ENCODE measurements around the gene MAP4K3.
A peak's percentile ranks its signal among the peaks of the same experiment; 100 is the strongest.

The MAP4K3 gene

DNA sequence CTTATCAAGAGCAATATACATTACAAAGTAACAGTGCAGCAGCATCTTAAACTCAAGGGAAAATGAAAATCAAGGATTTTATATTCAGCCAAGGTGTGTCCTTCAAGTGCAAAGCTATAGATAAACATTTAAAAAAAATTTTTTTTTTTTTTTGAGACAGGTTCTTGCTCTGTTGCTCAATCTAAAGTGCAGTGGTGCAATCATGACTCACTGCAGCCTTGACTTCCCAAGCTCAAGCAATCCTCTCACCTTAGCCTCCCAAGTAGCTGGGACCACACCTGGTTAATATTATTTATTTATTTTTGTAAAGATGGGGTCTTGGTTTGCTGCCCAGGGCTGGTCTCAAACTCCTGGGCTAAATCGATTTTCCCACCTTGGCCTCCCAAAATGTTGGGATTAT, 202.3 kb downstream of the MAP4K3 start:
- DNase-seq: no peak

DNA sequence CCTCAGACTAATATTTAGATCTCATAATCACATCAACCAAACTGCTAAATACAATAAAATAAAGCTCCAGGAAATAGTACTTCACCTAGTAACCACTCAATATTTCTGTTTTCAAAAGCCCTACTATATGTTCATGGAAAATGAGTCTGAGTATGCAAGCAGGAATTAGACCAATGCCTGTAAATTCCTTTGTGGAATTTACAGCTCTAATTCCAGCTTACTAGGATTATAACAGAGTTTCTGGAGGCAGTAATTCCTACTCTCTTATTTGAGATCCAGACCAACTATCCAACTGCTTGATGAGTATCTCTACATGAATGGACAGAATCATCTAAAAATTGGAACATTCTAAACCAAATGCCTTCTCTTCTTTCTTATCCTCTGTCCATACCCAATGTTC, 204.9 kb downstream of the MAP4K3 start:
- DNase-seq: no peak

DNA sequence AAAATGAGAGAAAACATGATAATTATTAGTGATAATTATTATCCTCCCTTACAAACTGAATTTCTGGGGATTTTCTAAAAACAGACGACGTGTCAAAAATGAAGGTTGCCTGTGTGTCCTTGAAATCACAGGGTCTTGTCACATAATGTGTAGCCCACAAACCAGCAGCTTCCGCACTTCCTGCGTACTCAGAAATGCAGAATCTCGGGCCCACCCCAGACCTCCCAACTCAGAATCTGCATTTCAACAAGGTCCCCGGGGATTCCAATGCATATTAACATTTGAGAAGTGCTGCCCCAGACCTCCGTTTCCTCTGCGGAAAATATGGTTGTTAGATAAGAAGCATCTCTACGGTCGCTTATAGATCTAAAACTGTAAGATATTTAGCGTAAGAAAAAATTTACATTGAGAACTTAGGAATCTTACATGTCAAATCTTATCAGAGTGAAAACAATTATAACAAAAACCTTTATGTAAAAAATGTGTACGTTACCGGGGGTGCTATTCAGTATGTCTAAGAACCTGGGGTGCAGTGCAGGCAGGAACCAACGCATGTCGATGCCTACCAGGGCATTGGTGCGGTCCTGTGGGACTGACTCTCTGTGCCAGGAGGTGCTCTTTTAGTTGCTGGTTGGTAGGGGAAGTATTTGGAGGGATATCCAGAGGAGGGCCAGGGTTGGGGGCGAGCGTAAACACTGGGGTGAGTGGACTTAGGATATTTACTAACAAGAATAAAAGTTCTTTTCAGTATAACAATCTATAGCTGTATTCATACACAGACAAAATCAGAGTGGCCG, 208.5 kb downstream of the MAP4K3 start:
- no peak for DNase-seq

DNA sequence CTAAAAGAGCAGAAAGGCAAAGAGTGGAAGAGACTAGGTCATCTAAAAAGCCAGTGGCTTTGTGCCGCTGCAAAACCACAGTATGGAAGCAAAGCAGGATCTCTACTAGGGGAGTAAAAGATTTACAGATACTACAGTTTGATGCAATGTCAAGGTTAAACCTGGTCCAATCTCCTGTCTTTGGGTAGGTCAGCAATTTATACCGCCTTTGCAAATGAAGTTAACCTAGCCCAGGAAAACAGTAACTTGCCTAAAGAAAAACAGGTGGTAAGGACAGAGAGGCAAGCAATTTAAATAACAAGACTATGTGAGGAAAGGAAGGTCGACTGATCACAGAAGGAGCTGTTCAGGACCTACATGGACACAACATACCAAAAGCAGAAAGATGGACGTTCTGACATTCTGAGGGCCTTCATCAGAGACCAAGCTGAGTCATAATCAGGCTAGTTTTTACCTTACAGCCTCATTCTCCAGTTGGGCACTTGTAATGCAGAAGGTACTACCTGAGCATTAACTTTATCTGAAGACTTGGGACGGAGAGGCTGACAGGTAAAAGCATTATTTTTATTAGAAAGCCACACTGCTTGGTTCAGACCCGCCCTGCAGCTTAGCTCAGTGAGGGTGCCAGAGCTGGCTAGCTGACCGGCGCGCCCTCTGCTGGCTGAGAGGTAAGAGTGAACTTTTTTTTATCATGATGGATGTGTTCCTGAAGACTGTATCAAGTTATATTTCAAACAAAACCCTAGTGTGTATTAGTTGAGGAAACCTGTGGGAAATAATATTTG, 209.3 kb downstream of the MAP4K3 start:
- peak in 1 of 2 experiments; percentile 72 for DNase-seq

DNA sequence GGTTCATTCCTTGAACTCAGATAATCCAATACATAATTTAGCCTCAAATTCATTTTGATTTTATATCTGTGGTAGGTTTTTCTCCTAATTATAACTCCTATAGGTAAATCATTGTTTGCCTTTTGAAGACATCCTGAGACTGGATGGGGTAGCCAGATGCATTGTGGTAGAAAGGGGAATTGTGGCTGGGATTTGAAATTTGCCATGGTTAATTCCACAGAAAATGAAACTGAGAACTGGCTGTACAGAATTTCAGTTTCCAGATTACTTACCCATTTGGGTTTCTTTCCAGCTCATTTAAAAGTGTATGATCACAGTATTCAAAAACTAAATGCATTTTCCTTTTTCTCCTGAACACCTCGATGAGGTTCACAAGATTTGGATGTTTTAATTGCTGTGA, 211.5 kb downstream of the MAP4K3 start:
- DNase-seq: no peak

DNA sequence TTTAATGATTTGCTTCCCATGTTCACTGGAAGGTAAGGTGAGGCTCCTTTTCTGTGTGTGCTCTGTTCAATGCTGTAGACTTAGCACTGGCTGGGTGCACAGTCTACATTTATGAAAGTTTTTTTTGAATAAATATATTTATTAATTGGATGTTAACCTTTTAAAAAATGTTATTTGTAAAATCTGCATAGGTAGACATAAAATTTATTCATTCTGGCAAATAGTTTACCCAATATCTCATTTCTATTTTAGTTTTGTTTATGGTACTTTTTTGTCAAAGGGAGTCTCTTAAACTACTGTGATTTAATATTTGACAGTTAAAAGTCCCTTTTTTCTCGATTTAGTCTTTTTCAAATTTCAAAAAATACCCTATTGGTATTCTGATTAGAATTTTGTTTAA, 213.2 kb downstream of the MAP4K3 start:
- DNase-seq: no peak

DNA sequence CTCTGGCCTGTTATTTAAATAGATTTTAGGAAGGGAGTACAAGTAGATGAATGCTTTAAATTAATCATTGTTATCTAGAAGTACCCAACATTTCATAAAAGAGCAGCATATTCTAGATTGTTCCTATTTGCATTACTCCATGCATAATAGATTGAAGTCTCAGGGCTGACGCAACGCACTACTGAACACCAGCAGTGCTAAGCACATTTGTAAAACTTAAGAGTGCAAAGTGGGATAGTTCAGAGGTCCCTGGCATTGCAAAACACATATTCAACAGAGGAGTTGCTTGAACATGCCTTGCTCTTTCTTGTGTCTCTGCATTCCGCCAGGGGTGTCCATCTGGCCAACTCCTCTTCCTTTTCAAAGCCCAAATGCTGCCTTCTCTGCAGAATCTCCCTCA, 215.6 kb downstream of the MAP4K3 start:
- DNase-seq: no peak

DNA sequence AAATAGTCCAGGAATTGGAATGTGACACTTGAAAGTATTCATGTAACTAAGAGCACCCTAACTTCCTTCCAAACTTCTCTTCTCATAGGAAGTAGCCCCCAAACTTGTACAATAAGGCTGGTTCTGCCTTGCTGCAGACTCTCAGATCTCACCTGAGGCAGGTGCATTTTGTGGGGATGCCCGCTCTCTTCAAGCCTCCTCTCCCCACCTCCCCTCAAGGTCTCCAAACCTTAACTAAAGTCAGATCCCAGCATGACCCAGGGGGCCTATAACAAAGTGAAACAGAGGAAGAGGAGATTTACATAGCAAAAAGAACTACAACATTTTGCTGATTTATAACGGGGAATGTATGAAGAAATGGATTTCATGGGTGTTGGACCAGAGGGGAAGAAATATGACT, 216.9 kb downstream of the MAP4K3 start:
- no peak for DNase-seq

DNA sequence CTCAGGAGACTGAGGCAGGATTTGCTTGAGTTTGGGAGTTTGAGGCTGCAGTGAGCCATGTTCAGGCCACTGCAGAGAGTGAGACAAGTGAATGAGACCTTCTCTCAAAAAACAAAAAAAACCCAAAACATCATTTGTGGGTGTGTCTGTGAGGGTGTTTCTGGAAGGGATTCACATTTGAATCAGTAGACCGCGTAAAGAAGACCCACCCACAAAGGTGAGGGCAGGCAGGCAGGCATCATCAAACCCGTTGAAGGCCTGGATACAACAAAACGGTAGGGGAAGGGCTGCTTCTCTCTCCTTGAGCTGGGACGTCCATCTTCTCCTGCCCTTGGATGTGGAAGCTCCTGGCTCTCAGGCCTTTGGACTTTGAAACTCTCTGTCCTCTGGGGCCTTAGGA, 218.7 kb downstream of the MAP4K3 start:
- DNase-seq: no peak

DNA sequence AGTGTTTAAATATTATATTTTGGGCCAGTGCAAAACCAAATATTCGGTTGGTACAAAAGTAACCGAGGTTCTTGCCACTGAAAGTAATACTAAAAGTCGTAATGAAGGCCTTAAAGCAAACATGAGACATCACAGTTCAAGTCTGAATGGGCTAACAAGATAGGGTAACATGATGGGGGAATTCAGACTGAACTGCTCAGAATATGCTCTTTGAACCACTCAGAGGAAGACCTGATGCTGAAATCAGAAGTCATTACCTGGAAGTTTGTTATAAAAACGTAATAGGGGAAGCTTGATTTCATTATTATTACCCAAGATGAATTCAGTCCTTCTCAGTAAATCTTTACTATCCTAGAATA, 219.9 kb downstream of the MAP4K3 start:
- no peak for DNase-seq

DNA sequence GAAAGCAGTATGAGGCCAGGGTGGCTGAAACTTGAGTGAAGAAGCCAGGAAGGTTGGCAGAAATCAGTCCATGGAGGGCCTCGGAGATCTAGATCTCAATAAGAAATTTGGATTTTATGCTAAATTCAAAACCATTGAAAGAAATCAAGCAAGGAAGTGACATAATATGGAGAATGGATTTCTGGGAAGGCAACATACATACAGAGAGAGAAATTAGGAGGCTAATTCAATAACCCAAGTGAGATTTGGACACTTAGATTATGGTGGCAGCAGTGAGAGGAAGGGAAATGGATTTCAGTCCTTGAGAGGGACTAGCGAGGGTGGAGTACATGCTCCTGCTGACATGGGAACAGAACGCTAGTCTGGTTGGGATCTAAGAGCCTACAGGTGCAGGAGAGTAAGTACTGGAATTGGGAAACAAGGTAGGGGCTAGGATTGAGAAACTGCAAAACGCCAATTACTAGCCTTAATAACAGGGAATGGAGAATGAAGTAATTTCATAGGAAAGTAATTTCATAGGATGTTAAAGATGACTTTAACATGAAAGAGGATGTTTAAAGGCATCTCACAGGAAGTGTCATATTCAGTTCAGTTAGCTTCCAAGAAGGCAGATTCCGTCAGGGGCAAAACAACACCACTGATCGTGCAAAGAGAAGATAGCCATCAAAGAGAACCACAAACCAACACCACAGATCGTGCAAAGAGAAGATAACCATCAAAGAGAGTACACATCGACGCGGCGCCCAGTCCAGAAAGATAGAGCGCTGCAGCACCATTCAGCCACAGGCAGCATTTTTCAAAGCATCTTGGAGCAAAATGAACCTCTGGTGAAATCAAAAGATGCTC, 220.5 kb downstream of the MAP4K3 start:
- no peak for DNase-seq

DNA sequence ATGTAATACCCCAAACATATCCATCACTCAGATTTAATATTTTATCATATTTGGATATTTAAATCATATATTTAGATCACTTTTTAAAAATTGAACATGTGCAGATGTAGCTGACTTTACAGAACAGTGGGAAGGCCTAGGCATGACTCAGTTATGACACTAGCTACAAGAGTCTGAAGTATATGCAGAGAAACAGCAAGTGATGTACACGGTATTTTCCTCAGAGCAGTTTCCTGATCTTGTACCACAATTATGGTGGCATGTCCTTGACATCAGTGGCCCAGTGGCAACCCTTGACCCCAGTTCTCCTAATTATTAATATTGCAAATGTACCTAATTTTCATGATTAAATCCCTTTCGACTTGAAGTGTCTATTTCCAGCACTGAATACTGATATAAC, 221.5 kb downstream of the MAP4K3 start:
- DNase-seq: no peak

DNA sequence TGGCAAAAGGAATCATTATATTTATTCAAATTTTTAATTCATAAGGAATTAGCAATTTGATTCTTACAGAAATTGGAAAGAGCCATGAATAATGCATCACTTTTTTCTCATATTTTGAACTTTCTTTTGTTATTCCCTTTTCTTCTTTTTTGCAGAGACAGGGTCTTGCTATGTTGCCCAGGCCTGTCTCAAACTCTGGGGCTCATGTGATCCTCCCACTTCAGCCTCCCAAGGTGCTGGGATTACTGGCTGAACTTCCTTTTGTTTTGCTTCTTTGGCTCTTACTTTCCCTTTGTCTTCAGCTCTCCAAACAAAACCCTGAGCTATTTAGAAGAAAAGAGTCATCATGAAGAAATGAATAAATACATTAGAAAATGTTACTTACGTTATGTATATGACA, 224.1 kb downstream of the MAP4K3 start:
- no peak for DNase-seq

DNA sequence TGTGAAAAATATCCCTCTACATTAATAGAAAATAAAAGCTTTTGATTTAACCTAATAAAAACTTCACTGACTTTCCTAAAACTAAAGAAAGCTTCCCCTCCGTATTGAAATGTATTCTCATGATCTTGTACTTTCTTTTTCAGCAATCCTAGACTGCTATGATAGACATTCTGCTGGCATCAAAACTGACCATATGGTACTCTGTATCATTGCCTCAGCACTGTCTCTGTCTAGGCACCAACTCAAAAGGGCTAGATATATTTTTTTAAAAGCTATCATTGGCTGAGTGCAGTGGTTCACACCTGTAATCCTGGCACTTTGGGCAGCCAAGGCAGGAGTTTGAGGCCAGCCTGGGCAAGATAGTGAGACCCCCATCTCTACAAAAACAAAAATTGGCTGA, 226.2 kb downstream of the MAP4K3 start:
- DNase-seq: no peak

DNA sequence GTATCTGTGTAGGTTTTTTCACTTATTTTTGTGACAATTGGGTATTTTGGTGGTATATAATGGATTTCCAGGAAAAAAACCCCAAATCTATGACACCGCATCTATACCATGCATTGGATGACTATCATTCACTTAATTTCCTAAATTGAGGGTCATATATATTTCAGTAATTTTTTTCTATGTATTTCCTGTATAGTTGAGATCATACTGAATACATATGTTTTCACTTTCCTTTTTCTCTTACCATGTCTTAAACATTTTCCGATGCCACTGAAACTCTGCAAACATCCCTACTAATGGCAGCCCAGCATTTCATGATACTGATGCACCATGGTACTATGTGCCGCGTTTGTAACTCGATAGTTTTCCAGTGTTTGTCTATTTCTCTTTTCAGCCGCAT, 233.7 kb downstream of the MAP4K3 start:
- no peak for DNase-seq

DNA sequence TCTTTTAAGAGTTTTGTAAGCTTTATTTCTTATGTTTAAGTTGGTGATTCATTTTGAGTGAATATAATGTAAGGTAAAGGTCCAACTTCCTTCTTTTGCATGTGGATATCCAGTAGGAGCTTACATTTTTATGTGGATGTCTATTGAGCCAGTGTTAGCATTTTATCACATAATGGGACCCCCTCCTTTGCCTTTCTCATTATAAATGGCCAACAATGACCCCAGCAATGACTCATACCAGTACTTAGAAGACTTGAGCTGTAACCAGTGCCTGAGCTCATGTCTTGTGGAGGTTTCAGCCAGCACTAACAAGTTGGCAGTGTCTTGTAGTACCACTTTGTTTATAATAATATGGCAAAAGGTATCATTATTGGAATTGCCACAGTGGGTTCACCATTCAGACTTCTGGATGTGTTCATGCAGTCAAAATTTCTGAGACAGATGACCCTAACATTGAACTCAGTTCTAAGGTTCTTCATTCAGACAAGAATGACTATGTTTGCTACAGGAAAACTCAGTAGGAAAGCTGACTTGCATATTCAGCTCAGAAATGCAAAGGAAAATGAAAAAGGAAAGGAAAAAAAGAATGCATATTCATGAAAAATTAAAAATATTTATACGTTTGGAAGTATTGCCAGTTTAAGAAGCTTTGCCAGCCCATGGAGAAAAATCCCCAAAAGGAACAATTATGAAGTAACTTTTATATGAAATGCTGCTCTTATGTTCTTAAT, 234.3 kb downstream of the MAP4K3 start:
- DNase-seq: no peak

Measured in cerebellar nuclear complex (tissue), 1 donor.